GM13977 (cell line): ENCODE measurements around the gene TACSTD2.
"Not testable (repeated sequence)": the region's sequence is repeated elsewhere in the genome, so short reads cannot be mapped to it uniquely, and the experiment has no call there.

Experiments used
- DNase-seq: peaks from one replicate; pipeline ENCODE4 v3.0.0; 2012; ENCODE audit warnings: low spot score
- in situ Hi-C: fragments of 300-500 bp; cut with MboI; formaldehyde crosslinking; loops from one replicate; pipeline ENCODE4 v1.12.0; 2022; ENCODE audit warnings: low sequenced_read_pairs, low pct_unique_long_range_greater_than_20kb, mixed read lengths, inconsistent platforms; ENCODE audit not compliant: unreplicated experiment
- TF ChIP-seq, protein P1 (sequence below): IDR thresholded peaks from 2 replicates; pipeline ENCODE4 v1.5.1; 2012; ENCODE audit warnings: mild to moderate bottlenecking, control low read depth; ENCODE audit not compliant: insufficient read depth; ENCODE audit errors: extremely low read depth, missing control alignments

TACSTD2 gene

GRCh38 chr1:58570094-58570493 is 7.0 kb downstream of the TACSTD2 start:
- TF ChIP-seq, protein P1, sequence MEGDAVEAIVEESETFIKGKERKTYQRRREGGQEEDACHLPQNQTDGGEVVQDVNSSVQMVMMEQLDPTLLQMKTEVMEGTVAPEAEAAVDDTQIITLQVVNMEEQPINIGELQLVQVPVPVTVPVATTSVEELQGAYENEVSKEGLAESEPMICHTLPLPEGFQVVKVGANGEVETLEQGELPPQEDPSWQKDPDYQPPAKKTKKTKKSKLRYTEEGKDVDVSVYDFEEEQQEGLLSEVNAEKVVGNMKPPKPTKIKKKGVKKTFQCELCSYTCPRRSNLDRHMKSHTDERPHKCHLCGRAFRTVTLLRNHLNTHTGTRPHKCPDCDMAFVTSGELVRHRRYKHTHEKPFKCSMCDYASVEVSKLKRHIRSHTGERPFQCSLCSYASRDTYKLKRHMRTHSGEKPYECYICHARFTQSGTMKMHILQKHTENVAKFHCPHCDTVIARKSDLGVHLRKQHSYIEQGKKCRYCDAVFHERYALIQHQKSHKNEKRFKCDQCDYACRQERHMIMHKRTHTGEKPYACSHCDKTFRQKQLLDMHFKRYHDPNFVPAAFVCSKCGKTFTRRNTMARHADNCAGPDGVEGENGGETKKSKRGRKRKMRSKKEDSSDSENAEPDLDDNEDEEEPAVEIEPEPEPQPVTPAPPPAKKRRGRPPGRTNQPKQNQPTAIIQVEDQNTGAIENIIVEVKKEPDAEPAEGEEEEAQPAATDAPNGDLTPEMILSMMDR: no peak
- in situ Hi-C loops: no loop called here

DNA sequence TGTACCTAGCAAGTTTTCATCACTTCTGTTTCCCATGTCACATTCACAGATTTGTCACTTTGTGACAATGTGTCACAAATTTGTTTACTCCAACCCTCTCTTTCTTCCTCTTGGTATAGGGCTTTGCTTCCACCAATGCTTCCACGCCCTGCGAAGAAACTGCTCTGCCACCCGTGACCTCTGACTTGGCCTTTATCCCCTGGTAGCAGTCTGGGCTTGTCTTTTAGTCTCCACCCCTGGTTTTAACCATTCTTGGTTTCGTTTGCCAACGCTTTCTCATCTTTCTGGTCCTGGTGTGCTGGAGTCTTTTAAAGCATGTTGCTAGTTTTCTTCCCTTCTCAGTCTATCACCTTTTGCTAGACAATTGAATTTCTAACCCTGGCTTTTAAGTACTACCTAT is 8.1 kb downstream of the TACSTD2 start:
- TF ChIP-seq, protein P1: no peak
- DNase-seq: no peak
- in situ Hi-C loops: no loop called here

More at GRCh38 chr1:58570094-58570493, 7.0 kb downstream of the TACSTD2 start:
- no peak for DNase-seq

- TF ChIP-seq, protein P1: no peak
- no peak for DNase-seq
- in situ Hi-C loops: no loop called here
Measured at GRCh38 chr1:58568271-58568860, 8.7 kb downstream of the TACSTD2 start.

GRCh38 chr1:58566339-58566738 is 10.7 kb downstream of the TACSTD2 start:
- DNase-seq: no peak
- TF ChIP-seq, protein P1: no peak
- in situ Hi-C loops: no loop called here

- in situ Hi-C loops, DNase-seq: not testable (repeated sequence)
Measured at GRCh38 chr1:58563715-58564114, 13.3 kb downstream of the TACSTD2 start.

GRCh38 chr1:58561633-58562032 is 15.4 kb downstream of the TACSTD2 start:
- in situ Hi-C loops: no loop called here
- TF ChIP-seq, protein P1: no peak
- no peak for DNase-seq

DNA sequence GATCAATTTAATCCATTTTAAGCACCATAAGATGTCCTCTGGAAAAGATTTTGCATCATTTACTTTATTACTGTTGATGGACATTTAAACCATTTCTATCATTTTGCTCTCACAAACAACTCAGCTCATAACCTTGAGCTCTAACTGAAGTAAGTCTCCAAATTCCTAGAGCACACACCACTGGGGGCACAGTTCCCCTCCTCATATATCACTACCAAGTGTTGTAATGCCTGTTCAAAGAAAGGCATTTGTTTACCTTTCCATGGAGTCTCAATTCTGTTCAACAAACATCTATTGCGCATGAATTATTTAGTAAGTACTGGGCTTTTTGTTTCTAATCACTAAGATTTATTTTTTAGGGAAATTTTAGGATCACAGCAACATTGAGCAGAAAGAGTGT is 21.7 kb downstream of the TACSTD2 start:
- DNase-seq: no peak
- in situ Hi-C loops: no loop called here
- TF ChIP-seq, protein P1: no peak
